HEK293 (cell line): Measurements from ENCODE around the gene CXCL3.

ENCODE experiments used
- CTCF ChIA-PET: fragments of 350-600 bp; formaldehyde crosslinking; extraction: SDS; loops from one replicate; lab custom pipeline; 2021; ENCODE audit warnings: antibody characterized with exemption; lab: Yijun Ruan, JAX
- POLR2A ChIA-PET: fragments of 300-600 bp; formaldehyde crosslinking; extraction: SDS; loops from one replicate; lab custom pipeline; 2020; ENCODE audit warnings: antibody characterized with exemption, inconsistent platforms; lab: Yijun Ruan, JAX
- H3K27ac ChIP-seq: fragments of 200-500 bp; sonication (Bioruptor generic); 2 replicates; pipeline ENCODE4 v1.5.1; 2014; ENCODE audit warnings: low read depth, low read length, control low read depth, inconsistent platforms; ENCODE audit errors: extremely low read depth
- H3K36me3 ChIP-seq, 2 experiments: fragments of 200-500 bp in 1 of 2; sonication (Bioruptor generic) in 1 of 2; 1 replicate in 1 of 2; 2 replicates in 1 of 2; pipeline ENCODE4 v1.5.1; 2014 to 2017; ENCODE audit warnings: inconsistent platforms in 2 of 2, low read length in 2 of 2; ENCODE audit not compliant: control insufficient read depth in 2 of 2, insufficient read depth in 1 of 2
- H3K4me1 ChIP-seq: fragments of 200-500 bp; sonication (Bioruptor generic); 2 replicates; pipeline ENCODE4 v1.5.1; 2014; ENCODE audit warnings: mild to moderate bottlenecking, low read length, inconsistent platforms; ENCODE audit not compliant: control insufficient read depth, insufficient read depth
- H3K4me3 ChIP-seq: 2 replicates; pipeline ENCODE4 v1.5.1; 2011; ENCODE audit warnings: low read depth, mild to moderate bottlenecking, control low read depth, low read length, moderate library complexity
- H3K9me3 ChIP-seq: fragments of 200-500 bp; sonication (Bioruptor generic); 2 replicates; pipeline ENCODE4 v1.5.1; 2014; ENCODE audit warnings: low read depth, low read length, inconsistent platforms; ENCODE audit not compliant: control insufficient read depth, insufficient read depth
- FEZF1 ChIP-seq: fragments of 450-650 bp; formaldehyde crosslinking; IDR thresholded peaks from 2 replicates; pipeline ENCODE4 v1.5.1; 2016; ENCODE audit warnings: missing biosample characterization, missing genetic modification characterization
- KLF10 ChIP-seq: fragments of 450-650 bp; IDR thresholded peaks from 2 replicates; pipeline ENCODE4 v1.5.1; 2018; ENCODE audit warnings: missing biosample characterization, mild to moderate bottlenecking, missing genetic modification characterization
- KLF16 ChIP-seq: fragments of 450-650 bp; formaldehyde crosslinking; IDR thresholded peaks from 2 replicates; pipeline ENCODE4 v1.5.1; 2017; ENCODE audit warnings: missing biosample characterization, missing genetic modification characterization
- PRDM10 ChIP-seq: fragments of 450-650 bp; formaldehyde crosslinking; IDR thresholded peaks from 2 replicates; pipeline ENCODE4 v1.5.1; 2016; ENCODE audit warnings: missing biosample characterization, missing genetic modification characterization
- REST ChIP-seq: fragments of 450-650 bp; formaldehyde crosslinking; IDR thresholded peaks from 2 replicates; pipeline ENCODE4 v1.5.1; 2016; ENCODE audit warnings: missing biosample characterization, missing genetic modification characterization
- ZNF239 ChIP-seq: fragments of 450-650 bp; formaldehyde crosslinking; IDR thresholded peaks from 2 replicates; pipeline ENCODE4 v1.5.1; 2016; ENCODE audit warnings: missing biosample characterization, missing genetic modification characterization
- ZNF366 ChIP-seq: fragments of 450-650 bp; formaldehyde crosslinking; conservative IDR thresholded peaks from 2 replicates; pipeline ENCODE4 v1.5.1; 2016; ENCODE audit warnings: missing biosample characterization, missing genetic modification characterization
- ZNF544 ChIP-seq: fragments of 450-650 bp; formaldehyde crosslinking; IDR thresholded peaks from 2 replicates; pipeline ENCODE4 v1.5.0; 2017; ENCODE audit warnings: missing biosample characterization, missing genetic modification characterization
- ZNF701 ChIP-seq: fragments of 450-650 bp; formaldehyde crosslinking; IDR thresholded peaks from 2 replicates; pipeline ENCODE4 v1.5.1; 2016; ENCODE audit warnings: missing biosample characterization, missing genetic modification characterization
- ZNF707 ChIP-seq: fragments of 450-650 bp; formaldehyde crosslinking; IDR thresholded peaks from 2 replicates; pipeline ENCODE4 v1.5.1; 2016; ENCODE audit warnings: missing biosample characterization, missing genetic modification characterization
- ZNF785 ChIP-seq: fragments of 450-650 bp; formaldehyde crosslinking; IDR thresholded peaks from 2 replicates; pipeline ENCODE4 v1.5.1; 2016; ENCODE audit warnings: missing biosample characterization, missing genetic modification characterization
- ZNF792 ChIP-seq: fragments of 450-650 bp; formaldehyde crosslinking; IDR thresholded peaks from 2 replicates; pipeline ENCODE4 v1.5.1; 2016; ENCODE audit warnings: missing biosample characterization, missing genetic modification characterization
- ZNF830 ChIP-seq: fragments of 450-650 bp; IDR thresholded peaks from 2 replicates; pipeline ENCODE4 v1.5.0; 2018; ENCODE audit warnings: missing biosample characterization, missing genetic modification characterization, low read depth, mild to moderate bottlenecking, moderate library complexity
- ZSCAN16 ChIP-seq: fragments of 450-650 bp; formaldehyde crosslinking; IDR thresholded peaks from 2 replicates; pipeline ENCODE4 v1.5.1; 2016; ENCODE audit warnings: missing biosample characterization, missing genetic modification characterization

Gene CXCL3

GRCh38 chr4:74015126-74015780 lies 23.2 kb downstream of the CXCL3 start:
- ChIA-PET POLR2A (no interaction called here), CTCF (no interaction called here)
- Histone ChIP-seq H3K4me3 (no peak overlapping the region), H3K9me3 (no peaks in the 10 kb centered on the region), H3K4me1 (no peaks in the 10 kb centered on the region), H3K27ac (no peak overlapping the region), H3K36me3 (no peaks in the 10 kb centered on the region)
- TF ChIP-seq ZNF792 (tag by site-specific recombination) (no peak), ZNF707 (tag by site-specific recombination) (no peak), ZSCAN16 (tag by site-specific recombination) (no peak), KLF16 (tag by site-specific recombination) (no peak), ZNF785 (tag by site-specific recombination) (no peak)

GRCh38 chr4:74014332-74014731 lies 24.2 kb downstream of the CXCL3 start:
- Histone ChIP-seq H3K9me3 (no peaks in the 10 kb centered on the region), H3K36me3 (no peaks in the 10 kb centered on the region), H3K4me3 (no peak overlapping the region), H3K27ac (no peak overlapping the region), H3K4me1 (no peaks in the 10 kb centered on the region)
- POLR2A ChIA-PET = no interaction called here
- CTCF ChIA-PET = no interaction called here
- TF ChIP-seq FEZF1 (tag by site-specific recombination) = no peak
- TF ChIP-seq REST = peak; percentile 88

GRCh38 chr4:74013264-74013663 lies 25.2 kb downstream of the CXCL3 start:
- TF ChIP-seq ZNF701 (tag by site-specific recombination) (no peak), ZNF239 (no peak), KLF10 (tag by site-specific recombination) (no peak), ZNF830 (tag by site-specific recombination) (no peak), PRDM10 (tag by site-specific recombination) (no peak), ZNF366 (tag by site-specific recombination) (no peak), ZNF544 (no peak)
- Histone ChIP-seq H3K4me1 (no peaks in the 10 kb centered on the region), H3K9me3 (no peaks in the 10 kb centered on the region), H3K36me3 (no peaks in the 10 kb centered on the region), H3K27ac (no peak overlapping the region), H3K4me3 (no peak overlapping the region)
- ChIA-PET POLR2A (no interaction called here), CTCF (no interaction called here)
